HCT116 (cell line): ENCODE measurements around the gene FGFR1OP2. TPM values are rescaled to one million over a fixed set of nuclear protein-coding genes. Genes with fewer than 3 reads are reported as not detected.

Experiments
- ATAC-seq: fragments of 200-7000 bp; cut with Tn5 transposase; 2 replicates; pipeline ENCODE4 v1.9.1; 2020; ENCODE audit warnings: mild to moderate bottlenecking, moderate library complexity
- BruUV-seq: library from RNA; stranded (reverse); fragments of 400-500 nt; replicated peaks from 2 replicates; lab custom pipeline; 2021; lab: Mats Ljungman, UMichigan
- CTCF ChIA-PET: fragments of 300-600 bp; sonication (Branson Sonifier 250); formaldehyde crosslinking; loops from one replicate; lab custom pipeline; 2021; ENCODE audit warnings: antibody characterized with exemption; lab: Charles Lee
- POLR2A ChIA-PET: fragments of 300-600, 350-600 bp; sonication (Branson Sonifier 250); formaldehyde crosslinking; loops from one replicate; lab custom pipeline; 2021; ENCODE audit warnings: antibody characterized with exemption; lab: Charles Lee
- RAD21 ChIA-PET, 2 experiments: fragments of 300-600 bp; sonication (Branson Sonifier 250); formaldehyde crosslinking; loops; one replicate each; lab custom pipeline; 2023; ENCODE audit warnings: low total read pairs in 2 of 2; ENCODE audit not compliant: uncharacterized antibody in 2 of 2, unreplicated experiment in 2 of 2, low non-redundant PET in 1 of 2; lab: Charles Lee
- DNase-seq: peaks from one replicate; pipeline ENCODE4 v3.0.0-alpha.2; 2010; ENCODE audit warnings: low read depth, low spot score
- H2AFZ ChIP-seq: fragments of 200-600 bp; shearing (Covaris generic), sonication (generic); 2 replicates; pipeline ENCODE4 v1.6.1; 2017; ENCODE audit warnings: low read depth, mixed run types, mixed read lengths, antibody characterized with exemption, low read length; ENCODE audit not compliant: poor library complexity, severe bottlenecking
- H3K27ac ChIP-seq: 2 replicates; pipeline ENCODE4 v1.5.1; 2012; ENCODE audit warnings: low read depth, low read length
- H3K27me3 ChIP-seq: fragments of 200-600 bp; sonication (generic); 2 replicates; pipeline ENCODE4 v1.6.1; 2016; ENCODE audit warnings: mixed run types, low read length, mixed read lengths; ENCODE audit not compliant: insufficient read depth
- H3K36me3 ChIP-seq, 2 experiments: fragments of 200-500 bp in 1 of 2; fragments of 200-600 bp in 1 of 2; sonication (Bioruptor generic) in 1 of 2; sonication (generic) in 1 of 2; 2 replicates each; pipeline versions ENCODE4 v1.5.1 to v1.6.1; 2014 to 2016; ENCODE audit warnings: low read length in 2 of 2, inconsistent platforms in 1 of 2, mixed read lengths in 1 of 2, mixed run types in 1 of 2; ENCODE audit not compliant: insufficient read depth in 2 of 2, control insufficient read depth in 1 of 2
- H3K4me1 ChIP-seq, 2 experiments: fragments of 200-600 bp in 1 of 2; sonication (generic) in 1 of 2; 2 replicates each; pipeline versions ENCODE4 v1.5.1 to v1.6.1; 2012 to 2017; ENCODE audit warnings: low read length in 2 of 2, inconsistent platforms in 1 of 2, mild to moderate bottlenecking in 1 of 2, mixed read lengths in 1 of 2, mixed run types in 1 of 2, moderate library complexity in 1 of 2; ENCODE audit not compliant: insufficient read depth in 2 of 2, control insufficient read depth in 1 of 2
- H3K4me2 ChIP-seq: fragments of 200-600 bp; sonication (generic); 2 replicates; pipeline ENCODE4 v1.6.1; 2017; ENCODE audit warnings: mixed run types, low read length, mixed read lengths
- H3K4me3 ChIP-seq, 2 experiments: fragments of 200-600 bp in 1 of 2; sonication (generic) in 1 of 2; replicated peaks in 1 of 2; 2 replicates each; pipeline ENCODE4 v1.5.1; 2011 to 2016; ENCODE audit warnings: low read length in 2 of 2, control low read depth in 1 of 2, low read depth in 1 of 2, mild to moderate bottlenecking in 1 of 2, mixed read lengths in 1 of 2, mixed run types in 1 of 2
- H3K79me2 ChIP-seq: fragments of 200-600 bp; sonication (generic); 2 replicates; pipeline ENCODE4 v1.6.1; 2017; ENCODE audit warnings: mild to moderate bottlenecking, mixed run types, low read length, moderate library complexity, mixed read lengths; ENCODE audit not compliant: insufficient read depth
- H3K9ac ChIP-seq: fragments of 200-600 bp; sonication (generic); 2 replicates; pipeline ENCODE4 v1.6.1; 2016; ENCODE audit warnings: low read length, mixed read lengths
- H3K9me2 ChIP-seq: fragments of 200-600 bp; sonication (generic), shearing (Covaris generic); 2 replicates; pipeline ENCODE4 v1.6.1; 2017; ENCODE audit warnings: mixed run types, mild to moderate bottlenecking, moderate library complexity; ENCODE audit not compliant: insufficient read depth
- H3K9me3 ChIP-seq, 2 experiments: fragments of 200-500 bp in 1 of 2; fragments of 200-600 bp in 1 of 2; sonication (Bioruptor generic) in 1 of 2; sonication (generic) in 1 of 2; 2 replicates each; pipeline ENCODE4 v1.6.1; 2014 to 2017; ENCODE audit warnings: low read length in 2 of 2, mixed read lengths in 2 of 2, inconsistent platforms in 1 of 2, low read depth in 1 of 2, mild to moderate bottlenecking in 1 of 2, mixed run types in 1 of 2, moderate library complexity in 1 of 2; ENCODE audit not compliant: control insufficient read depth in 1 of 2, insufficient read depth in 1 of 2
- H4K20me1 ChIP-seq: fragments of 200-600 bp; sonication (generic), shearing (Covaris generic); 2 replicates; pipeline ENCODE4 v1.6.1; 2017; ENCODE audit warnings: mixed run types, mild to moderate bottlenecking, moderate library complexity; ENCODE audit not compliant: insufficient read depth
- EZH2phosphoT487 ChIP-seq: fragments of 200-600 bp; IDR thresholded peaks from 2 replicates; pipeline ENCODE4 v1.6.1; 2018; ENCODE audit warnings: antibody characterized with exemption, borderline replicate concordance
- RAD21 ChIP-seq: IDR thresholded peaks from 2 replicates; pipeline ENCODE4 v1.6.1; 2012; ENCODE audit warnings: low read depth, mild to moderate bottlenecking
- REST ChIP-seq: IDR thresholded peaks from 2 replicates; pipeline ENCODE4 v1.6.1; 2012; ENCODE audit warnings: low read depth
- intact Hi-C: fragments of 100-400 bp; cut with micrococcal nuclease; formaldehyde crosslinking; loops from 2 replicates; pipeline ENCODE4 v1.10.0; 2022
- total RNA-seq: library from RNA; stranded (reverse); gene quantifications from one replicate; pipeline ENCODE4 v1.2.1, GENCODE V29; 2021; ENCODE audit not compliant: unreplicated experiment

FGFR1OP2 gene
- total RNA-seq, 1 experiment from 2014 or later, result 29.6 TPM

GRCh38 chr12:27009881-27010301, 71.6 kb downstream of the FGFR1OP2 start:
- no peaks in the 10 kb centered on the region for H3K9me3 ChIP-seq
- no peak overlapping the region for H3K4me2 ChIP-seq
- no TSS peak for BruUV-seq
- ChIA-PET POLR2A (no interaction called here), RAD21 (no interaction called here), CTCF (interaction anchor here (0.8 kb wide), 1 partner anchor 296 kb away, joined by 4 read pairs; no protein-coding TSS in a partner anchor)
- no peaks in the 10 kb centered on the region for H3K27me3 ChIP-seq
- H3K79me2 ChIP-seq, result peaks cover 58% of the 10 kb centered on the region
- peaks cover 9 to 23% of the 10 kb centered on the region in 2 experiments; a peak in 3 of 4 replicates for H3K4me1 ChIP-seq
- TF ChIP-seq REST, result no peak
- no peak for TF ChIP-seq EZH2phosphoT487
- 0 out of 2 replicates have a peak, but pooled peaks have one; percentile 8 for TF ChIP-seq RAD21
- H4K20me1 ChIP-seq, result no peaks in the 10 kb centered on the region
- H3K4me3 ChIP-seq, result no peak overlapping the region
- H3K36me3 ChIP-seq, result no peaks in the 10 kb centered on the region; a peak in 1 of 4 replicates
- no peak overlapping the region for H3K27ac ChIP-seq
- intact Hi-C loops, result loop anchor here (5.0 to 10.0 kb wide), 2 partner anchors 73 to 695 kb away; partner anchors contain the start of genes FGFR1OP2 and INTS13
- H2AFZ ChIP-seq, result no peak overlapping the region
- DNase-seq, result no peak
- no peak overlapping the region for H3K9ac ChIP-seq
- H3K9me2 ChIP-seq, result no peaks in the 10 kb centered on the region
- ATAC-seq, result no peak
